Measurements from ENCODE around the gene C9orf50. TPM values are rescaled to one million over a fixed set of nuclear protein-coding genes. Genes with fewer than 3 reads are reported as not detected.

The C9orf50 gene
- not detected for total RNA-seq

- H3K9me3 ChIP-seq, result no peaks in the 10 kb centered on the region
- DNase-seq, result no peak
- WGBS, 2 donors, result 17 to 47% methylated on average over 8 to 11 of the region's 21 CpGs
- peak within 1 kb of the TSS in 3 of 4 donors; percentile 0 to 45 (median 30) for H3K27ac ChIP-seq
- H3K36me3 ChIP-seq, result no peaks in the 10 kb centered on the region
- H3K27me3 ChIP-seq, result peaks cover 0 to 24% (median 0%) of the 10 kb centered on the region in 4 donors
- intact Hi-C loops (cut with DNase I), result no loop called here
- TF ChIP-seq POLR2A (IDR thresholded peaks at IDR 0.05), result no peak
- no peak for TF ChIP-seq CTCF (IDR thresholded peaks at IDR 0.05)
- H3K4me3 ChIP-seq, result peak within 1 kb of the TSS; percentile 39 to 66 (median 52)
- peaks cover 11 to 34% (median 12%) of the 10 kb centered on the region in 3 donors for H3K4me1 ChIP-seq
Measured at GRCh38 chr9:129620669-129621295, at the start of gene C9orf50. Gene C9orf50, minus strand, starts transcription at chr9:129621101. Its CDS starts 527 bp downstream, at chr9:129620574.

- no peak for DNase-seq
- WGBS, 2 donors, result 86 to 91% methylated on average over 13 of the region's 13 CpGs
- no peak overlapping the region for H3K27ac ChIP-seq
- no peak overlapping the region for H3K4me3 ChIP-seq
- no peaks in the 10 kb centered on the region for H3K9me3 ChIP-seq
- TF ChIP-seq POLR2A (IDR thresholded peaks at IDR 0.05), result no peak
- TF ChIP-seq CTCF (IDR thresholded peaks at IDR 0.05), result no peak
- peaks cover 14 to 48% (median 14%) of the 10 kb centered on the region in 3 donors for H3K4me1 ChIP-seq
- intact Hi-C loops (cut with DNase I), result no loop called here
- H3K36me3 ChIP-seq, result no peaks in the 10 kb centered on the region
- peaks cover 0 to 71% (median 0%) of the 10 kb centered on the region in 4 donors for H3K27me3 ChIP-seq
Measured at GRCh38 chr9:129669946-129670345, 49.0 kb upstream of the C9orf50 start.

- Histone ChIP-seq H3K36me3 (no peaks in the 10 kb centered on the region), H3K4me1 (peaks cover 14 to 51% (median 14%) of the 10 kb centered on the region in 3 donors), H3K4me3 (no peak overlapping the region), H3K27ac (no peak overlapping the region), H3K27me3 (peaks cover 0 to 71% (median 0%) of the 10 kb centered on the region in 4 donors), H3K9me3 (no peaks in the 10 kb centered on the region)
- 57 to 58% methylated on average over 13 of the region's 17 CpGs for WGBS, 2 donors
- intact Hi-C loops (cut with DNase I), result no loop called here
- no peak for DNase-seq
- TF ChIP-seq POLR2A (IDR thresholded peaks at IDR 0.05) (no peak), CTCF (IDR thresholded peaks at IDR 0.05) (no peak)
Measured at GRCh38 chr9:129669141-129669718, 48.3 kb upstream of the C9orf50 start.

- peaks cover 14 to 51% (median 14%) of the 10 kb centered on the region in 3 donors for H3K4me1 ChIP-seq
- no peaks in the 10 kb centered on the region for H3K9me3 ChIP-seq
- no peak overlapping the region for H3K4me3 ChIP-seq
- TF ChIP-seq POLR2A (IDR thresholded peaks at IDR 0.05), result no peak
- peak overlapping the region in 2 of 4 donors; percentile 2 to 21 for H3K27ac ChIP-seq
- DNase-seq, result no peak
- intact Hi-C loops (cut with DNase I), result no loop called here
- 59% methylated on average over 6 of the region's 9 CpGs; no CpG with 5 or more reads in 1 of the 2 donors for WGBS, 2 donors
- H3K27me3 ChIP-seq, result peaks cover 0 to 68% (median 0%) of the 10 kb centered on the region in 4 donors
- H3K36me3 ChIP-seq, result no peaks in the 10 kb centered on the region
Measured at GRCh38 chr9:129667850-129668249, 46.9 kb upstream of the C9orf50 start.

GRCh38 chr9:129667378-129667777 lies 46.5 kb upstream of the C9orf50 start:
- H3K9me3 ChIP-seq, result no peaks in the 10 kb centered on the region
- 61 to 75% methylated on average over 8 to 10 of the region's 11 CpGs for WGBS, 2 donors
- peaks cover 14 to 51% (median 14%) of the 10 kb centered on the region in 3 donors for H3K4me1 ChIP-seq
- H3K27me3 ChIP-seq, result peaks cover 0 to 68% (median 0%) of the 10 kb centered on the region in 4 donors
- TF ChIP-seq POLR2A (IDR thresholded peaks at IDR 0.05) (no peak), CTCF (IDR thresholded peaks at IDR 0.05) (no peak)
- peak overlapping the region in 3 of 4 donors; percentile 21 to 53 (median 21) for H3K27ac ChIP-seq
- no peaks in the 10 kb centered on the region for H3K36me3 ChIP-seq
- intact Hi-C loops (cut with DNase I), result no loop called here
- peak overlapping the region in 2 of 4 donors; percentile 51 to 64 for H3K4me3 ChIP-seq
- no peak for DNase-seq
